Duodenal mucosa (tissue), 2 donors: Measurements from ENCODE around the gene CNDP2.
"Not testable (repeated sequence)": the region's sequence is repeated elsewhere in the genome, so short reads cannot be mapped to it uniquely, and the experiment has no call there.

Experiments used
- H3K27ac ChIP-seq: one replicate; pipeline ENCODE4 v1.7.0; 2013; ENCODE audit warnings: low read depth, low read length
- H3K27me3 ChIP-seq, 2 donors: one replicate each; pipeline ENCODE4 v1.7.0; 2013; ENCODE audit warnings: low read length in 2 of 2, control low read depth in 1 of 2; ENCODE audit not compliant: insufficient read depth in 2 of 2, control insufficient read depth in 1 of 2
- H3K36me3 ChIP-seq, 2 donors: one replicate each; pipeline ENCODE4 v1.7.0; 2013; ENCODE audit warnings: low read length in 2 of 2, control low read depth in 1 of 2; ENCODE audit not compliant: insufficient read depth in 2 of 2, control insufficient read depth in 1 of 2
- H3K4me1 ChIP-seq, 2 donors: one replicate each; pipeline ENCODE4 v1.7.0; 2013; ENCODE audit warnings: low read length in 2 of 2, control low read depth in 1 of 2; ENCODE audit not compliant: insufficient read depth in 2 of 2, control insufficient read depth in 1 of 2
- H3K4me3 ChIP-seq, 2 donors: one replicate each; pipeline ENCODE4 v1.7.0; 2013; ENCODE audit warnings: low read length in 2 of 2, low read depth in 1 of 2
- H3K9ac ChIP-seq, 2 donors: one replicate each; pipeline ENCODE4 v1.7.0; 2013; ENCODE audit warnings: low read length in 2 of 2, low read depth in 1 of 2
- H3K9me3 ChIP-seq, 2 donors: one replicate each; pipeline ENCODE4 v1.7.0; 2013; ENCODE audit warnings: low read length in 2 of 2, control low read depth in 1 of 2; ENCODE audit not compliant: control insufficient read depth in 1 of 2

The CNDP2 gene

DNA sequence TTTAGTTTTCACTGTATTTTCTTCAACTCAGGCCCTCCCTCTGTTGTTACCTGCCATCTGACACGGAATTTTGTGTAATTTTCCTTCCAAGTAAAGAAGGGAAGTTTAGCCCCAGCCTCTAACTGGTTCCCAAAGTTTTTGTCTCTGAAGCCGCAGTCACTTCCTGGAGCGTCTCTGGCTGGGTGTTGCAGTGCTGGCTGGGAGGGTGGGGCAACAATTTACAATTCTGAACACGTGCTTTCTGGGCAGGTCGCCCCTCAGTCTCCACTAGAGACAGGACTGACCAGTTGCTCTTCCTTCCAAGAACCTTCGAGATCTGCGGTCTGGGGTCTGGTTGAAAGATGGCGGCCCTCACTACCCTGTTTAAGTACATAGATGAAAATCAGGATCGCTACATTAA, 3.5 kb downstream of the CNDP2 start:
- Histone ChIP-seq H3K27ac (peak overlapping the region; percentile 72), H3K36me3 (peaks cover 16 to 34% of the 10 kb centered on the region in 2 donors), H3K4me3 (peak overlapping the region; percentile 54 to 57), H3K4me1 (peaks cover 31 to 42% of the 10 kb centered on the region in 2 donors), H3K9me3 (no peaks in the 10 kb centered on the region), H3K9ac (peak overlapping the region; percentile 36 to 57), H3K27me3 (no peaks in the 10 kb centered on the region)

DNA sequence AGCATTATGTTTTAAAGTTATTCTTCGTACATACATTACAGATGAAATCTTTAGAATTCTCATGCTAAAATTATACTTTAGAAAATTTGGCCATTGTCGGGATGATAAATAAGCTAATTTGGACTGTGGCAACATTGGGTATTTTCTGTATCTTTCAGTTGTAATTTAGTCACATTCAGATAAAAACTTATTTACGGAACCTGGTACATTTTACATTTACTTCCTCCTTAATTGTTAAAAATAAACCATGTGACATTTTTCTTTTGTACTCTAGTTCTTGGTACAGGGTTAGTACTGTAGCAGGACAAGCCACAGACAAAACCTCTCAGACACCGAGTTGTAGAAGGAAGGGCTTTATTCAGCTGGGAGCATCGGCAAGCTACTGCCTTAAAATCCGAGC, 4.2 kb downstream of the CNDP2 start:
- H3K9ac ChIP-seq, result peak overlapping the region in 1 of 2 donors; percentile 23
- H3K4me1 ChIP-seq, result peaks cover 31 to 45% of the 10 kb centered on the region in 2 donors
- H3K9me3 ChIP-seq, result no peaks in the 10 kb centered on the region
- H3K27me3 ChIP-seq, result no peaks in the 10 kb centered on the region
- peak overlapping the region; percentile 54 to 57 for H3K4me3 ChIP-seq
- H3K36me3 ChIP-seq, result peaks cover 16 to 37% of the 10 kb centered on the region in 2 donors
- H3K27ac ChIP-seq, result no peak overlapping the region

DNA sequence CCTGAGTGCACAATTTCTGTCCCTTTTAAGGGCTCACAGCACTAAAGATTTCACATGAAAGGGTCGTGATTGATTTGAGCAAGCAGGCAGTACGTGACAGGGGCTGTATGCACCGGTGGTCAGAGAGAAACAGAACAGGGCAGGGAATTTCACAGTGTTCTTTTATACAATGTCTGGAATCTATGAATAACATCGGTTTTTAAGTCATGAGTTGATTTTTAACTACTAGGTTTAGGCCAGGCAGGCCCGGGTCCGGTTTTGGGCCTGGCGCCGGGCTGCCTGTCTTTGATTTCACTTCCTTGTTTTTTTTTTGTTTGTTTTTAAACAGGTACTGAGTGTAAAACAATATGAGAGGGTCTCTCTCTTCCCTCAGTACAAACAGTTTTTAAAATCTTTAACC, 4.6 kb downstream of the CNDP2 start:
- Histone ChIP-seq H3K36me3 (peaks cover 19 to 40% of the 10 kb centered on the region in 2 donors), H3K9ac (peak overlapping the region in 1 of 2 donors; percentile 23)

DNA sequence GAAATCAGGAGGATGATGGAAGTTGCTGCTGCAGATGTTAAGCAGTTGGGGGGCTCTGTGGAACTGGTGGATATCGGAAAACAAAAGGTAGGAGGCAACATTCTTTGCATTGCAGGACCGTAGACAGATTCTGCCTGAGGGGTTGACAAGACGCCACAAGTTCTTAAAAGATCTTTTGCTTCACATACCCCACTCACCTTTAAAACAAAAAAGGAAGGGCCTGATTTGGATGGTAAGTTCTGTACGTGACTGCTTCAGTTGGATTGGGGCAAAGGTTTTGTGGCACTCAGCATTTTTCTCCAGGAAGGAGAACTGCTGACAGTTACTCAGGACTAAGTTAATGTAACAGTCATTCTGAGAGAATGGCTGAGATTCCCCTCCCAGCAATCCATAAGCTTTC, 5.2 kb downstream of the CNDP2 start:
- Histone ChIP-seq H3K9ac (peak overlapping the region in 1 of 2 donors; percentile 23), H3K4me3 (peak overlapping the region; percentile 11 to 38)

More for the DNA sequence above, 4.6 kb downstream of the CNDP2 start:
- H3K27me3 ChIP-seq, H3K9me3 ChIP-seq: not testable (repeated sequence)
- peak overlapping the region; percentile 11 to 54 for H3K4me3 ChIP-seq
- peak overlapping the region; percentile 30 for H3K27ac ChIP-seq
- H3K4me1 ChIP-seq, result peaks cover 31 to 48% of the 10 kb centered on the region in 2 donors

DNA sequence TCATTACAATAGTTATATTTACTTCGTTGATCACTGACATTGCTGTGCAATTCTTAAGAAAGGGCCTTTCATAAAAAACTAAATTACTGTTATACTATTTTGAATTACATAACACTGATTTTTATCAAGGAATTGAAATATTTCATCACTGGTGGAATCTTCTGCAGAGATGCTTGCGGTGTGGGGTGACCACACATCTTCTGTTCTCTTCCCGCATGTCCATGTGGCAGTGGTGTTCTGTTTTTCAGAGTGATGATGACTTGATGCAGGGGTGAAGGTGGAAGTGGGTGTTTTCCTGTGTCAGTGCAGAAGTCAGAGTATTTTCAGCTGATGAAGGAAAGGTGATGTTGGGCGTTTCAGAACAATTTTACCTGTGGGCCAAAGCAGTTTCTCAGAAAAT, 7.0 kb downstream of the CNDP2 start:
- H3K36me3 ChIP-seq, result peaks cover 29 to 57% of the 10 kb centered on the region in 2 donors
- H3K4me1 ChIP-seq, result peaks cover 35 to 44% of the 10 kb centered on the region in 2 donors

More for the DNA sequence above, 5.2 kb downstream of the CNDP2 start:
- H3K36me3 ChIP-seq, result peaks cover 20 to 42% of the 10 kb centered on the region in 2 donors
- H3K4me1 ChIP-seq, result peaks cover 31 to 49% of the 10 kb centered on the region in 2 donors
- H3K27ac ChIP-seq, result peak overlapping the region; percentile 30
- H3K27me3 ChIP-seq, result no peaks in the 10 kb centered on the region
- H3K9me3 ChIP-seq, result no peaks in the 10 kb centered on the region

DNA sequence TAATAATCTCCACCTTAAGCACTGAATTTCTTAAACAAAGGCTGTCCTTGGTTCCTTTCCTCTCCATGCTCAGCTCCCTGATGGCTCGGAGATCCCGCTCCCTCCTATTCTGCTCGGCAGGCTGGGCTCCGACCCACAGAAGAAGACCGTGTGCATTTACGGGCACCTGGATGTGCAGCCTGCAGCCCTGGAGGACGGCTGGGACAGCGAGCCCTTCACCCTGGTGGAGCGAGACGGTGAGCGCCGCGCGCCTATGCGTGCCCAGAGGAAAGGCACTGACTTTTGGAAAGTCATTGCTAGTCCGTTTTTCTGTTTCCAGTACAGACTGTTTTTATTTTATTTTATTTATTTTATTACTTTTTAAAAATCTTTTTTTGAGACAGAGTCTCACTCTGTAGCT, 9.6 kb downstream of the CNDP2 start:
- Histone ChIP-seq H3K27ac (no peak overlapping the region), H3K4me3 (no peak overlapping the region), H3K27me3 (no peaks in the 10 kb centered on the region), H3K9ac (no peak overlapping the region), H3K4me1 (peaks cover 30 to 36% of the 10 kb centered on the region in 2 donors), H3K9me3 (no peaks in the 10 kb centered on the region), H3K36me3 (peaks cover 46 to 78% of the 10 kb centered on the region in 2 donors)

More for the DNA sequence above, 7.0 kb downstream of the CNDP2 start:
- Histone ChIP-seq H3K4me3 (no peak overlapping the region), H3K9me3 (no peaks in the 10 kb centered on the region), H3K27ac (no peak overlapping the region), H3K27me3 (no peaks in the 10 kb centered on the region), H3K9ac (no peak overlapping the region)

DNA sequence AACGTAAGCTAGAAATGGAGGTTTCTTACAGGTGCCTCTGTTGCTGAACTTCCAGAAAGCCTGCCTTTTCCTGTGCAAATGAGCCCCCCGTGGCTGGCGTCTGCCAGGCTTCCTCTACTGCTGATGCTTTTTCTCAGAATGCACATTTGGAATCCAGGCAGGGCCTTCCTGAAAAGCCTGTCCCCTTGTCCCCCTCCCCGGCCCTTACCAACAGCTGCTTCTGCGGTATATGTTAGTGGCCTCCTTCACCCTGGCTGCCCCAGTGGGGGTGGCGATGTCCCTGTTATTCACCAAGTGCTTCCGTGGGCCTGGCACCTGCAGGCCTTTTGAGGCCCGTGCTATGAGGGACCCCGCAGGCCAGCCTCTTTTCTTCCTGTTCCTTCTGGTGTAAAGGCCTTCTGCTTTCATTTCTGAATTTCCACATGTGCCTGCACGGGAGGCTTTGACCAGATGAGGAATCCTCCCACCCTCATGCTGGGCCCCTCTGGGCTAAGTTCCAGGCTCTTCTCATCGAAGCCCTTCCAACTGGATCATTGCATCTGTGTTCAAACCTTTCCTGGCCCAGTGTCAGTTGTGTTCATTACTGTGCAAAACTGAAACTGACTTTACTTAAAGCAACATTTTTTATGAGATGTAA, 10.4 kb downstream of the CNDP2 start:
- H3K27ac ChIP-seq, result no peak overlapping the region
- no peak overlapping the region for H3K9ac ChIP-seq
- no peak overlapping the region for H3K4me3 ChIP-seq
- peaks cover 46 to 80% of the 10 kb centered on the region in 2 donors for H3K36me3 ChIP-seq
- no peaks in the 10 kb centered on the region for H3K27me3 ChIP-seq
- no peaks in the 10 kb centered on the region for H3K9me3 ChIP-seq
- peaks cover 25 to 32% of the 10 kb centered on the region in 2 donors for H3K4me1 ChIP-seq

DNA sequence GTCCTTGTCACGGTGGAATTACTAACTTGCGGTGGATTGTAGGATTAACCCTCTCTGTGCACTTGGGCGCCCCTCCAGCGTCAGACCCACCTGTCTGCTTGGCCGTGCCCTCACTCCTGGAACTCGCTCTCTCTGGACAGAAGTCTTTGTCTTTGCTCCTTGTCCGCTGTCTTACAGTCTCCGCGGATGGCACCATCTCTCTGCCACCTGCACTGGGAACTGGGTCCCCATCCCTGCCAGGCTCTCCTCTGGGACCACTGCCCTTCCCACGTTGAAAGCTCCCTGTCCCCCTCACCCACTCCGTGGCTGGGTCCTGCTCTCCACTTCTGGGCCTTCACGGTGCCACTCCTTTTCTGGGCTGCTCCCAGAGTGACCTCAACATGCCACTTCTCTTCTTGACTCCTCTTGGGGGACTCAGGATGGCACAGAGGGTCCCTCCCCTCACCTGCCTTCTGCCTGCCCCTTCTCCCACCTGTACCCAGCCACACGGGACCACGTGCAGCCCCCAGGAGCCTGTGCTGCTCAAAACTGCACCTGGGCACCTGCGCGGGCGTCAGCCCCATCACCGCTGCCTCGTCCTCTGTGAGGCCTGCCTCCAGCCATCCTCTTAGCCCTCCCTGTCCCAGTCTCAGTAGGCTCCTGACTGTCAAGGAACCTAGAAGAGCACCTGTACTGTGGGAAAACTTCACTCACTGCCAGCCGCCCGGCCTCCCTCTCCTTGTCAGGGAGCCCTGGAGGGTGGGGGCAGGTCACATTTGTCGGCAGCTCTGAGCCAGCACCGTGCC, 11.1 kb downstream of the CNDP2 start:
- Histone ChIP-seq H3K4me1 (peaks cover 25 to 32% of the 10 kb centered on the region in 2 donors), H3K27ac (no peak overlapping the region), H3K9ac (no peak overlapping the region), H3K27me3 (no peaks in the 10 kb centered on the region), H3K9me3 (no peaks in the 10 kb centered on the region), H3K36me3 (peaks cover 50 to 84% of the 10 kb centered on the region in 2 donors), H3K4me3 (no peak overlapping the region)

DNA sequence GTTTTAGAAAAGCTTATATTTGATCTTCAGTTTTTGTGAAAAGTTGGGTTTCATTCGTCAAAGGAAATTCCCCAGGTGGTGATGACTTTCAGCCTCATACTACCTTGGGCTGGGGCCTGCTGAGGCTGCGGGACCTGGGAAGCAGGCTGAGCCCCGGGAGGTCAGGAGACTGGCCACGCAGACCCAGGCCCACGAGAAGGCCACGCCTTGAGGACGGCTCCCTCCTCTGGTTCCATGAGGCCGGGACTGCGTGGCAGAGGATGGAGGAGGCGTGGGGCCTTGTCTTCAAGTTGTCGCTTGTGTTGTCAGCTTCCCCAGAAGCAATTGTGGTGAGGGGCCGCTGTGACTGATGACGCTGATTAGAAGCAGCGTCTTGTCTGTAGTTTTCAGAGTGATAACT, 11.8 kb downstream of the CNDP2 start:
- H3K9me3 ChIP-seq, result no peaks in the 10 kb centered on the region
- peaks cover 51 to 84% of the 10 kb centered on the region in 2 donors for H3K36me3 ChIP-seq
- no peak overlapping the region for H3K27ac ChIP-seq
- H3K27me3 ChIP-seq, result no peaks in the 10 kb centered on the region
- no peak overlapping the region for H3K4me3 ChIP-seq
- H3K4me1 ChIP-seq, result peaks cover 25 to 32% of the 10 kb centered on the region in 2 donors
- no peak overlapping the region for H3K9ac ChIP-seq

DNA sequence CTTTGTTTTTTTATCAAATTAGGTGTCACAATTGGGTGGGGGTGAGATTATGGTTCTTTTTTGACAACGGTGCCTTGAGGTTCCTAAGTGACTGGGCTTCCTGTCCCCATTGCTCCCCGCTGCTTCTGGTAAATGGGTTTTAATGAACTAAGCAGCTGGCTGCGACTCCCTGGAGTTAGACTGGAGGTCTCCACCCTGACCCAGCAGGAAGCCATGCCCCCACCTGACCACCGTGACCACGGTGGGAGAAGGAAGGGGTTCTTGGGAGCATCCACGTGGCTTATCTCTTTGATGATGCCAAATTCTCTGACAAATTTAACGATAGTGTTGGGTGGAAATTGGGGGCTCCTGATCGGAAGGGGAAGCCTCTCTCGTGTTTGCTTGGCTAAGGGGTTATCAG, 12.2 kb downstream of the CNDP2 start:
- peaks cover 53 to 84% of the 10 kb centered on the region in 2 donors for H3K36me3 ChIP-seq

More for the DNA sequence above, 12.2 kb downstream of the CNDP2 start:
- Histone ChIP-seq H3K4me1 (peaks cover 25 to 32% of the 10 kb centered on the region in 2 donors), H3K9me3 (no peaks in the 10 kb centered on the region), H3K27ac (no peak overlapping the region), H3K27me3 (no peaks in the 10 kb centered on the region), H3K4me3 (no peak overlapping the region), H3K9ac (no peak overlapping the region)
